IPS-NIHi7 (cell line): ENCODE measurements around the gene KMT2E.
"Not testable (repeated sequence)": the region's sequence is repeated elsewhere in the genome, so short reads cannot be mapped to it uniquely, and the experiment has no call there.

ENCODE experiments used
- DNase-seq: peaks from one replicate; pipeline ENCODE4 v3.0.0; 2012; ENCODE audit warnings: mixed read lengths; ENCODE audit errors: extremely low spot score

KMT2E gene

DNA sequence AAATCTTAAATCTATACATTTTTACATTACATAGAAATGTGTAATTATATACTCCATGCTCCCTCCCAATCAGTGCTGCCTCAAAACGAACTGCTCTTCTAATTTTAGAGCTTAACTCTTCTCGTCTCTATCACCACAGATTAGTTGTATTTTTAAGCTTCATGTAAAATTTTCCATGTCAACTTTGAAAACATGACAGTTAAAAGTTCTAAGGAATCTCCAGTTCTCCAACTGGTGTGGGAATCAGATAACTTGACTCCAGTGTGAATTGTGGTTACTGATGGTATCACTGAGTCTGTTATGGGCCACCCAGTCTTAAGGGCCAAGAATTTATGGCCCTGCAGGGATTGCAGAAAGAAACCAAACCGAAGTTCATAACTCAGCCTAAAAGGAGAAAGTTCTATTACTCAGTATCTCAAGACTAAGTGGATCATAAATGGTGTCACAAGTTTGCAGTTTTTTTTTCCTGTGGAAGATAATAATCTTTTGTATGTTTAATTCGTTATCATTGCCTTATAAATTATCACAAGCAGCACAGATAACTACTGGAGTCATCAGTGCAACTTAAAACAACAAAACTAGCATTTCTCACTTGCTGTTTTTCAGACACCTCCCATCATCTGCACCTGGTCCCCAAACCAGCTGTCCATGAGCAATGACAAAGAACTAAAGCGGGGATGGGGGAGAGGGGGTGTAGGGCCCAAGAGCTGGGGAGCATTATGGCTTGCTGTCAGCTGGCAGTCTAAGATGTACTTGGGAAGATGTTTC is 31.5 kb upstream of the KMT2E start:
- DNase-seq: no peak

DNA sequence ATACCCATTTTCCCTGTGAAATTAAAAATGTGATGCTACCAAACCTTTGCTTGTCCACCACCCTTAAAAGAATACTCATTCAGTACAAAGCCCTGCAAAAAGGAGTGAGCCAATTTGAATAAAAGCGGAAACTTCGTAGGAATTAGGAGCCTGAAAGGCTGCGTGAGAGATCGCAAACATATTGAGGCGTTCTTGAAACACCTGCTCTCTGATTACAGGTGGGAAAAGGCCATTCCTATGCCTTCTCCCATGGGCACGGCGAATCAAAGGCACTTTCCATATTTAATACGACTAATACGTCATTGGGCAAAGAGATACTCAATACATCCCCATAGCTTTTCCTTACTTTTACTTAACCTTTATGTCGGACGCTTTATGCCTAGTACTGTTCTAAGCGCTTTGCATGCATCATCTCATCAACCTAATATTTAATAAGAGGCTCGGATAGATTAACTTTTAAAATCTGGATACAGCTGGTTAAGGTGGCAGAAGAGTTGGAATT is 30.9 kb upstream of the KMT2E start:
- DNase-seq: no peak

DNA sequence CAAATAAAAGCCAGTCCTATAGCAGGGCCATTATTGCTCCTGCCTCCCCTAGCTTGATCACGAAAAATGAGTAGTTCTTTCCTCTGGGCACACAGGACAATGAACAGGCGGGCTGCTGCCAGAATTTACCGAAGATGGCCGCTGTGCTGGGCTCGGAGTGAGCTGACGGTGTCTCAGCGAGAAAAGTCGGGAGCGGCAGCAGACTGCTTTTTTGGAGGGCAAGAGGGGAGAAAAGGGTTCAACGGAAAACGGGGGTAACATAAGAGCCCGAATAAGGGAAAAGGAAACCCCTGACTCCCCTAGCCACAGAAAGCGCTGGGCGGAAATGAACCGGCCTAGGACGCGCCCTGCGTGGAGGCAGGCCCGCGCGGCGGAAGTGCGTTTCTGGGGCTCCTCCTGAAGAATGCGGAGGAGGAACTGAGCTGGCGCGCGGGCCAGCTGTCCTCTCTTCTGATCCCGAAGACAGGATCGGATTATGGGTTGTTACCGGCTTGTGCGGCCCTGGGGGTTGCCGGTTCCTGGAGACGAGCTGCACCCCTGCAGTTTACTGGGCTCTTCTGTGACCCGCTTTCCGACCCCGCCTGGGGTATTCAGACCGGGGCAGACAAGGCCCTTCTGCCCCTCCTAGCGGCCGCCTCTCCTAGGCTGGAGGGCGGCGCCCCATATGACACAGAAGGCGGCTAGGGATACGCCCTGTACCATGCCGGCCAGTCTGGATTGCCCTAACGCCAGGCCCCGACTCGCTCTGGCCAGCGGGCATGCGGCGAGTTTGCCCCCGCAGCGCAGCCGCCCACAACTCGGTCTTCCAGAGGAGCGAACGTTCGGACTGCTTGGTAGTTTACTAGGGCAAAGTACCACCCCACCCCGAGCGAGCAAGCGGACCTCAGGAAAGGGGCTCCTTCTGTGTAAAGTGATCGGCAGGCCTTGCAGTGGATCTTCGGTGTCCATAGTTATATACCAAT is 30.1 kb upstream of the KMT2E start:
- peak; percentile 83 for DNase-seq

- no peak for DNase-seq
Measured at GRCh38 chr7:104984585-104985258, 29.3 kb upstream of the KMT2E start.

DNA sequence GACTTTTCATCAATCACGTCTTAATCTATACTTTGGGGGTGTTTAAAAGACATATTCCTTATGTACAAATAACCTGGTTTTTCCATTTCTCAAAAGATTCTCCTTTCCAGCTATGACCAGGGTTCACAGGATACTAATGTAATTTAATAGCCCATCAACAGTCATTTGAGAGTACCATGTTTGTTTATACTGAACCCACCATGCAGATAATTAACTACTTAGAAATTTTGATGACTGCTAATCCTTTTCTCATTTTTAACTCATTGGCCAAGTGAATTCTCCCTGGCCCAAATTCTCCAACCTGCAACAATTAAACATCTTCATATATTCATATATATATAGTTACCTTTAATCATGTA is 28.8 kb upstream of the KMT2E start:
- no peak for DNase-seq

GRCh38 chr7:104986628-104987259 is 27.3 kb upstream of the KMT2E start:
- DNase-seq: no peak

DNA sequence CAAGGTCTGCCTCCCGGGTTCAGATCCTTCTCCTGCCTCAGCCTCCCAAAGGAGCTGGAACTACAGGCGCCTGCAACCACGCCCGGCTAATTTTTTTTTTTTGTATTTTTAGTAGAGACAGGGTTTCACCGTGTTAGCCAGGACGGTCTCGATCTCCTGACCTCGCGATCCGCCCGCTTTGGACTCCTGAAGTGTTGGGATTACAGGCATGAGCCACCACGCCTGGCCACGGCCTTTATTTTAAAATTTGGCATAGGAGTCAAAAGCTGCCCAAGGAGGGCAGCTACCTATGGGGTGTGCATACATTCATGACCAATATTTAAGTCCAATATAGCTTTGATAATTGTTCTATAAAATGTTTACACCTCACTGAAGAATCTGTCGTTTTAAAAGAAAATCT is 26.6 kb upstream of the KMT2E start:
- not testable (repeated sequence) for DNase-seq

DNA sequence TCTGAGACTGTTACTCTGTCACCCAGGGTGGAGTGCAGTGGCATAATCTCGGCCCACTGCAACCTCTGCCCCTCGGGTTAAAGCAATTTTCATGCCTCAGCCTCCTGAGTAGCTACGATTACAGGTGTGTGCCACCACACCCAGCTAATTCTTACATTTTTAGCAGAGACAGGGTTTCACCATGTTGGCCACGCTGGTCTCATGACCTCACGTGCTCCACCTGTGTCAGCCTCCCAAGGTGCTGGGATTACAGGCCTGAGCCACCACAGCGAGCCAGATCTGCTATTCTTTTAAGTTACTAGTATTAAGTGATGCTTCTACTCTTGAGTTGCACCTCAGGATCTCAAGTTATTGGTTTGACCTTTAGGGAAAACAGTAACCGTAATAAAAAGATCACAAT is 23.0 kb upstream of the KMT2E start:
- DNase-seq: no peak

GRCh38 chr7:104992306-104992705 is 21.7 kb upstream of the KMT2E start:
- DNase-seq: no peak

DNA sequence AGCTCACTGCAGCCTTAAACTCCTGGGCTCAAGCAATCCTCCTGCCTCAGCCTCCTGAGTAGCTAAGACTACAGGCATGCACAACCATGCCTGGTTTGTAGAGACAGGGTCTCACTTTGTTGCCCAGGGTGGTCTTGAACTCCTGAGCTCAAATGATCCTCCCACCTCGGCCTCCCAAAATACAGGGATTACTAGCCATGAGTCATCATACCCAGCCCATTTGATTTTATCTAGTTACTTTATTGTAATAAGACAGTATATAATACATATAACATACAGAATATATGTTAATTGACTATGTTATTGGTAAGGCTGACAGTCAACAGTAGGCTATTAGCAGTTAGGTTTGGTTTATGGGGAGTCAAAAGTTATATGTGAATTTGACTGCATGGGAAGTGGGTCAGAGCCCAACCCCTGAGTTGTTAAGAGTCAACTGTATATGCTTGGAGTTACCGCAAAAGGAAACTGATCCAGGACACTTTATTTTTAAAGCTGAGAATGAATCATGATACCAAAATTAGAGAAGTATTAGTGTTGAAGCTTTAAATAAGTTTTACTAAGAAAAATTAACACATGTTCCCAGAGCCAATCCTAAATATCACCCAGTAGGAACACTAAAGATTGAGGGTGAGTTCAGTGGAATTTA is 20.7 kb upstream of the KMT2E start:
- DNase-seq: no peak

- DNase-seq: no peak
Measured at GRCh38 chr7:104998040-104998752, 15.8 kb upstream of the KMT2E start.

DNA sequence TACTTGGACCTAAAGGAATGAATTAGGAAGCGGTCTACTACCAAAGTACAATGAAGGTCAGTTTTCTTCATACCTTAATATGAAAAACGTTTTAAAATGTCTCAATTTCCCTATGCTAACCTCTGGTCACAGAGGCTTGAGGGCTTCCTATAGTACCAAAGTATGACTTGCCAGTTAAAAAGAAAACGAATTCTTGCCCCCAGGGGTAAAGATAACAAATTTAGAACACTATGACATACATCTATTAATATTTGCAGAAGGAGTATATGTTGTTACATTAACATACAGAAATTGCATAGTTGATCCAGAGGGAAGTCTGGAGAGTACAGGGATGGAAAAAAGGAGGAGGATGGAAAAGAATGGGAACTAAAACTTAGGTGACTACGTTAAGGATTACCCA is 13.8 kb upstream of the KMT2E start:
- DNase-seq: no peak

GRCh38 chr7:105000927-105001336 is 13.1 kb upstream of the KMT2E start:
- DNase-seq: no peak

- no peak for DNase-seq
Measured at GRCh38 chr7:105001652-105002184, 12.3 kb upstream of the KMT2E start.

DNA sequence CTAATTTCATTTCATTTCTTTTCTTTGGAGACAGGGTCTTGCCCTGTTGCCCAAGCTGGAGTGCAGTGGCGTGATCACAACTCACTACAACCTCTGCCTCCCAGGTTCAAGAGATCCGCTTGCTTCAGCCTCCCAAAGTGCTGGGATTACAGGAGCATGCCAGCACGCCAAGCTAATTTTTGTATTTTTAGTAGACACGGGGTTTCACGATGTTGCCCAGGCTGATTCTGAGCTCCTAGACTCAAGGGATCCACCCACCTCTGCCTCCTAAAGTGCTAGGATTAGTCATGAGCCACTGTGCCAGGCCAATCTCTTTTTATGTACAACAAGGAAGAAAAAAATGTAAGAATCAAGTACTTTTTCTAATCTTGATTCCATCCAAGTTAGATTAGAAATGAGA is 10.7 kb upstream of the KMT2E start:
- DNase-seq: no peak

DNA sequence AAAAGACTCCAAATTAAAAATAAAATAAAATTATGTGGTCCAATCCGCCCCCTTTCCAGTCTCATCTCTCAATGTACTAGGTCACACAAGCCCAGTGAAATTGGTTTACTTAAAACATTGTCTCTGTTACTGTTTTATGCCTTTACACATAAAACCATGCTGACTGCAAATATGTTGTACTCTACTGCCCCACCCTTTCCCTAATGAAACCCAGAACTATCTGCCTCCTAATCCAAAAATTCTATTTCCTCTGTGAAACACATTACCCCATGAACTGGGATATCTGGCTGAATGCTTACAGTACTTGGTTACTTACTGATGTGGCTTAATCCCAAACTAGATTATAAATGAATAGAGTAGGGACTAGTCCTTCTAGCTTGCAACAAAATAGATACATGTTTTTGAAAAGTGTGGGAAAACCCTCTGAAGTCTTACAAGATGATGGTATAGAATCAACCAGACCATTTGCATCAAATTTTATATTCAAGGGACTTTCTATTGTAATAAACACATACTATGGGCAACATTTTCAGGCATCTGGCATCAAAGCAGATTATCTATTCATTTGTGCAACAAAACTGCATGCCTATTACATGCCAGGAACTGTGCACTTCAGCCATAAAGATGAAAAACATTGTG is 10.0 kb upstream of the KMT2E start:
- no peak for DNase-seq

DNA sequence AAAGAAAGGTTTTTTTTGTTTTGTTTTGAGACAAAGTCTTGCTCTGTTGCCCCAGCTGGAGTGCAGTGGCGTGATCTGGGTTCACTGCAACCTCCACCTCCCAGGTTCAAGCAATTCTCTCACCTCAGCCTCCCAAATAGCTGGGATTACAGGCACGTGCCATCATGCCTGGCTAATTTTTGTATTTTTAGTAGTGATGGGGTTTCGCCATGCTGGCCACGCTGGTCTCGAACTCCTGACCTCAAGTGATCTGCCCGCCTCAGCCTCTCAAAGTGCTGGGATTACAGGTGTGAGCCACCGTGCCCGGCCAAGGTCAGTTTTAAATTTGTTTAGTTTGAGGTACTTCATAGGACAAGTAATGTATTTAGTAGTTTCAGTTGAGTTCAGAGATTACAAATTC is 9.0 kb upstream of the KMT2E start:
- DNase-seq: not testable (repeated sequence)

DNA sequence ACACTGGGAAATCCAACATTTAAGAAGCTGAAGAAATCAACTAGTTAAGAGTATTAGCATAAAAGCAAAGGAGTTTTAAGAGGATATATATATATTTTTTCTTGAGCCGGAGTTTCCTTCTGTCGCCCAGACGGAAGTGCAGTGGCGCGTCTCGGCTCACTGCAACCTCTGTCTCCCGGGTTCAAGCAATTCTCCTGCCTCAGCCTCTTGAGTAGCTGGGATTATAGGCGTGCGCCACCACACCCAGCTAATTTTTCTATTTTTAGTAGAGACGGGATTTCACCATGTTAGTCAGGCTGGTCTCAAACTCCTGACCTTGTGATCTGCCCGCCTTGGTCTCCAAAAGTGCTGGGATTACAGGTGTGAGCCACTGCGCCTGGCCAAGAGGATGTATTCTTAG is 8.5 kb upstream of the KMT2E start:
- DNase-seq: not testable (repeated sequence)

DNA sequence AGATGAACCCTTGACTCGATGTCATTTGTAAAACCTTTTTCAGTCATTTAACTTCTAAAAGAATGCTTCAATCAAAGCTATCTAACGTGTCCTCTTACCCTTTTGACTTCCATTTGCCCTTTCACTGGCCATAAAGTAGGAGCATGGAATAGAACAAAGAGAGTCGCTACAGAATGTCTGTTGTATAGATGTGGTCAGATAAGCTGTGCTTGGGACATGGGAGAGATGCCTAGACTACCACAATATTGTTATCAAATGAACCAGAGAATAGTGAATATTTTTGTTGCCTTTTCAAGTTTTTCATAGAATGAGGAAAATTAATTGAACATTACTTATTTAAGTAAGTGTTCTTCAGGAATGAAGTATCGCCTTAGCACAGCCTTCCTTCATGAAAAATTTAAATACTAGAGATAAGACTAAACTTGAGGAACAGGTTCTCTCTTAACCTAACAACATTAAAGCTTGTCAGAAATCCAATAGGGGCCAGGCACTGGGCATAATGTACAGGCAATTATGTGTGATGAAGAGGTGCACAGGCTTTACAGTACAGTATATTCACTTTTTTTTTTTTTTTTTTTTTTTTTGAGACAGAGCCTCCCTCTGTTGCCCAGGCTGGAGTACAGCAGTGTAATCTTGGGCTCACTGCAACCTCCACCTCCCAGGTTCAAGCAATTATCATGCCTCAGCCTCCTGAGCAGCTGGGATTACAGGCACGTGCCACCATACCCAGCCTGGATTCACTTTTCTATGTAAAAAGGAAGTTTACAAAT is 7.5 kb upstream of the KMT2E start:
- DNase-seq: no peak
